KBM-7 (cell line): ENCODE data around the gene GPR84.
"Not testable (repeated sequence)": the region's sequence is repeated elsewhere in the genome, so short reads cannot be mapped to it uniquely, and the experiment has no call there.

ENCODE experiments used
- DNase-seq: peaks from one replicate; pipeline ENCODE4 v3.0.0-alpha.2; 2015
- in situ Hi-C: fragments of 300-500 bp; cut with MboI; formaldehyde crosslinking; loops from 2 replicates; pipeline ENCODE4 v1.14.3; 2020; ENCODE audit warnings: low sequenced_read_pairs, low pct_unique_long_range_greater_than_20kb, mixed read lengths

GPR84 gene

GRCh38 chr12:54358945-54359761 is 5.1 kb downstream of the GPR84 start:
- in situ Hi-C loops = no loop called here
- peak; percentile 98 for DNase-seq

- in situ Hi-C loops = no loop called here
- peak; percentile 72 for DNase-seq
Observed at GRCh38 chr12:54358191-54358944, 5.9 kb downstream of the GPR84 start.

GRCh38 chr12:54357506-54358190 is 6.6 kb downstream of the GPR84 start:
- in situ Hi-C loops = no loop called here
- no peak for DNase-seq

- in situ Hi-C loops = no loop called here
- DNase-seq = no peak
Observed at GRCh38 chr12:54356951-54357356, 7.3 kb downstream of the GPR84 start.

- in situ Hi-C loops = no loop called here
- DNase-seq = no peak
Observed at GRCh38 chr12:54356228-54356627, 8.1 kb downstream of the GPR84 start.

- in situ Hi-C loops = no loop called here
Observed at GRCh38 chr12:54355104-54355815, 9.0 kb downstream of the GPR84 start.

GRCh38 chr12:54354271-54354670 is 10.0 kb downstream of the GPR84 start:
- DNase-seq, in situ Hi-C loops: not testable (repeated sequence)

More at GRCh38 chr12:54355104-54355815, 9.0 kb downstream of the GPR84 start:
- no peak for DNase-seq

- in situ Hi-C loops = no loop called here
- no peak for DNase-seq
Observed at GRCh38 chr12:54352891-54353874, 11.1 kb downstream of the GPR84 start.

- DNase-seq = no peak
- in situ Hi-C loops = no loop called here
Observed at GRCh38 chr12:54352022-54352531, 12.2 kb downstream of the GPR84 start.

GRCh38 chr12:54351341-54351740 is 12.9 kb downstream of the GPR84 start:
- in situ Hi-C loops = no loop called here
- no peak for DNase-seq

GRCh38 chr12:54350743-54351142 is 13.5 kb downstream of the GPR84 start:
- in situ Hi-C loops = no loop called here

GRCh38 chr12:54349679-54350078 is 14.6 kb downstream of the GPR84 start:
- DNase-seq = no peak
- in situ Hi-C loops = no loop called here

More at GRCh38 chr12:54350743-54351142, 13.5 kb downstream of the GPR84 start:
- DNase-seq = no peak

GRCh38 chr12:54349036-54349435 is 15.2 kb downstream of the GPR84 start:
- no peak for DNase-seq
- in situ Hi-C loops = no loop called here

- in situ Hi-C loops = no loop called here
- no peak for DNase-seq
Observed at GRCh38 chr12:54341378-54342300, 22.6 kb downstream of the GPR84 start.

GRCh38 chr12:54340846-54341245 is 23.4 kb downstream of the GPR84 start:
- in situ Hi-C loops = no loop called here
- no peak for DNase-seq

- in situ Hi-C loops = no loop called here
- DNase-seq = no peak
Observed at GRCh38 chr12:54338698-54339296, 25.5 kb downstream of the GPR84 start.
